Neutrophil (primary cell): ENCODE measurements around the gene GABBR2.

ENCODE experiments used
- H3K27ac ChIP-seq: fragments of 200-600 bp; sonication (generic); 2 replicates; pipeline ENCODE4 v1.5.1; 2016; ENCODE audit warnings: mild to moderate bottlenecking, moderate library complexity
- H3K27me3 ChIP-seq: fragments of 200-600 bp; sonication (generic); 2 replicates; pipeline ENCODE4 v1.6.0; 2016; ENCODE audit warnings: mild to moderate bottlenecking
- H3K36me3 ChIP-seq: fragments of 200-600 bp; sonication (generic); 2 replicates; pipeline ENCODE4 v1.5.1; 2017
- H3K4me1 ChIP-seq, 2 experiments: fragments of 200-600 bp in 1 of 2; sonication (generic) in 1 of 2; 1 replicate in 1 of 2; 2 replicates in 1 of 2; pipeline versions ENCODE4 v1.5.1 to v1.6.1; 2013 to 2016; ENCODE audit warnings: low read depth in 1 of 2, low read length in 1 of 2, mild to moderate bottlenecking in 1 of 2, moderate library complexity in 1 of 2; ENCODE audit not compliant: control insufficient read depth in 1 of 2, insufficient read depth in 1 of 2
- H3K4me3 ChIP-seq, 2 experiments: fragments of 200-600 bp in 1 of 2; sonication (generic) in 1 of 2; 1 replicate in 1 of 2; 2 replicates in 1 of 2; pipeline ENCODE4 v1.5.1; 2013 to 2016; ENCODE audit warnings: low read depth in 1 of 2, low read length in 1 of 2, mild to moderate bottlenecking in 1 of 2, moderate library complexity in 1 of 2
- H3K9me3 ChIP-seq: fragments of 200-600 bp; sonication (generic); 2 replicates; pipeline ENCODE4 v1.5.1; 2016
- TF ChIP-seq, protein P1 (sequence below): fragments of 200-600 bp; sonication (generic); IDR thresholded peaks from 2 replicates; pipeline ENCODE4 v1.5.1; 2016; ENCODE audit warnings: antibody characterized with exemption

GABBR2 gene

DNA sequence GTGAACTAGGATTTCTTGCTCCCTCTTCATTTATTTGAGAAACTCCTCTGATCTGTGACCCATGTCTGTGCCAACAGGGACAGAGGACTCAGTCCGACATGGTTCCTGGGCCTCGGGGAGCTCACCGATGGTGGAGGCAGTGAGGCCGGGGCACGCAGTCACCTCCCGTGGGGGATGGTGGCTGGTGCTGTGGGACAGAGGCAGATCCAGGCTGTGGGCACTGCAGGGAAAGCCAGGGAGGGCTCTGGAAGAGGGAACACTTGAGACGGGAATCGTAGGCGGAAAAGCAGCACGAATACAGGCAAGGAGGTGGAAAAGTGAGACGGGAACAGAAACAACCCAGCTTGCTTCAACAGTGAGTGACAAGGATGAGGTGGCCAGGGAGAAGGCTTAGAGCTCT lies 127.8 kb downstream of the GABBR2 start:
- Histone ChIP-seq H3K36me3 (no peaks in the 10 kb centered on the region), H3K4me1 (peaks cover 2% of the 10 kb centered on the region in 2 experiments), H3K9me3 (no peaks in the 10 kb centered on the region), H3K27me3 (peaks cover 90% of the 10 kb centered on the region), H3K4me3 (no peak overlapping the region), H3K27ac (no peak overlapping the region)
- TF ChIP-seq, protein P1, sequence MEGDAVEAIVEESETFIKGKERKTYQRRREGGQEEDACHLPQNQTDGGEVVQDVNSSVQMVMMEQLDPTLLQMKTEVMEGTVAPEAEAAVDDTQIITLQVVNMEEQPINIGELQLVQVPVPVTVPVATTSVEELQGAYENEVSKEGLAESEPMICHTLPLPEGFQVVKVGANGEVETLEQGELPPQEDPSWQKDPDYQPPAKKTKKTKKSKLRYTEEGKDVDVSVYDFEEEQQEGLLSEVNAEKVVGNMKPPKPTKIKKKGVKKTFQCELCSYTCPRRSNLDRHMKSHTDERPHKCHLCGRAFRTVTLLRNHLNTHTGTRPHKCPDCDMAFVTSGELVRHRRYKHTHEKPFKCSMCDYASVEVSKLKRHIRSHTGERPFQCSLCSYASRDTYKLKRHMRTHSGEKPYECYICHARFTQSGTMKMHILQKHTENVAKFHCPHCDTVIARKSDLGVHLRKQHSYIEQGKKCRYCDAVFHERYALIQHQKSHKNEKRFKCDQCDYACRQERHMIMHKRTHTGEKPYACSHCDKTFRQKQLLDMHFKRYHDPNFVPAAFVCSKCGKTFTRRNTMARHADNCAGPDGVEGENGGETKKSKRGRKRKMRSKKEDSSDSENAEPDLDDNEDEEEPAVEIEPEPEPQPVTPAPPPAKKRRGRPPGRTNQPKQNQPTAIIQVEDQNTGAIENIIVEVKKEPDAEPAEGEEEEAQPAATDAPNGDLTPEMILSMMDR, result no peak

DNA sequence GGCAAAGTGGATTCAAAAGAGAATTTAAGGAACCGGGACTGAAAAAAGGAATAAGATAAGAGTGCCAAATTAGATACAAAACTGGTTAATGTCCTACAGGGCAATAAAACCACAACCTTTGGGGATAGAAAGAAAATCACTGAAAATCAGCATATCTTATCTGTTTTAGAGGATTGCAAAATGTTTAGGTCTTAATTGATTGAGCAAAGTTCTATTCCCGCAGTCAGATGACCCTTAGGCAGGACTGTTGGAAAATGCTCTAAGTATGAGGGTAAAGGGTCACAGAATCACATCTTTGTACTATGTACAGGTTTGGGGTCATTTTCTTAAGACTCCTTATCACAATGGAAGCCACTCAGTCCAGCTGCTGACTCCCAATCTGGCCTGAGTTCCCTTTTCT lies 129.0 kb downstream of the GABBR2 start:
- Histone ChIP-seq H3K9me3 (no peaks in the 10 kb centered on the region), H3K27ac (no peak overlapping the region), H3K27me3 (peaks cover 95% of the 10 kb centered on the region), H3K4me3 (no peak overlapping the region), H3K4me1 (peaks cover 11 to 13% of the 10 kb centered on the region in 2 experiments), H3K36me3 (no peaks in the 10 kb centered on the region)
- TF ChIP-seq, protein P1, result no peak

DNA sequence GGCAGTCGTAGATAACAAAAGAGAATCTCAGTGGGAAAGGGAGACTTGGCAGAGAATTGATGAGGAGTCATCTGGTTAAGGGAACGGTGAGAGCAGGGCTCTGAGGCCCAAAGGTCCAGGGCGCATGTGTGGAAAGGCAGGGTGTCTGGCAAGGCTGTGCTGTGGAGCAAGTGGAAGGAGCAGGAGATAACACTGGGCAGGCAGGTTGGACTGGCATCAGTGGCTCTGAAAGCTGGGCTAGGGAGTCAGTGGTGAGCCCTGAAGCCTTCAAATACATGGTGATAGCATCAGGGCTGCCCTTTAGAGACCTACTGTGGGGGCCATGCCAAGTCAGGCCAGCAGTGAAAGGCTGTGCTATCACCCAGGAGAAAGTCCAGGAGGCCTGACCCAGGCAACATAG lies 131.3 kb downstream of the GABBR2 start:
- Histone ChIP-seq H3K36me3 (no peaks in the 10 kb centered on the region), H3K4me3 (no peak overlapping the region), H3K27me3 (peaks cover 95% of the 10 kb centered on the region), H3K9me3 (no peaks in the 10 kb centered on the region), H3K4me1 (peaks cover 11 to 13% of the 10 kb centered on the region in 2 experiments), H3K27ac (no peak overlapping the region)
- TF ChIP-seq, protein P1, result no peak

DNA sequence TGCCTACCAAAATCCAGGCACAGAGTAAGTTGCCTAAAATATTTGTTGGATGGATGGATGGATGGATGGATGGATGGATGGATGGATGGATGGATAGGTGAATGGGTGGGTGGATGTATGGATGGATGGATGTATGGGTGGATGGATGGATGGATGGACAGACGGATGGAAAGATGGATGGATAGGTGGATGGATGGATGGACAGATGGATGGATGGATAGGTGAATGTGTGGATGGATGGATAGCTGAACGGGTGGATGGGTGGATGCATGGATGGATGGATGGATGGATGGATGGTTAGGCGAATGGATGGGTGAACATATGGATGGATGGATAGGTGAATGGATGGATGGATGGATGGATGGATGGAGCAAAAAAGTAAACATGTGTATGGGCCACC lies 131.9 kb downstream of the GABBR2 start:
- H3K9me3 ChIP-seq, result no peaks in the 10 kb centered on the region
- H3K27me3 ChIP-seq, result peaks cover 95% of the 10 kb centered on the region
- no peaks in the 10 kb centered on the region for H3K36me3 ChIP-seq
- H3K4me3 ChIP-seq, result no peak overlapping the region
- peaks cover 11 to 13% of the 10 kb centered on the region in 2 experiments for H3K4me1 ChIP-seq
- H3K27ac ChIP-seq, result no peak overlapping the region
- TF ChIP-seq, protein P1, result no peak

DNA sequence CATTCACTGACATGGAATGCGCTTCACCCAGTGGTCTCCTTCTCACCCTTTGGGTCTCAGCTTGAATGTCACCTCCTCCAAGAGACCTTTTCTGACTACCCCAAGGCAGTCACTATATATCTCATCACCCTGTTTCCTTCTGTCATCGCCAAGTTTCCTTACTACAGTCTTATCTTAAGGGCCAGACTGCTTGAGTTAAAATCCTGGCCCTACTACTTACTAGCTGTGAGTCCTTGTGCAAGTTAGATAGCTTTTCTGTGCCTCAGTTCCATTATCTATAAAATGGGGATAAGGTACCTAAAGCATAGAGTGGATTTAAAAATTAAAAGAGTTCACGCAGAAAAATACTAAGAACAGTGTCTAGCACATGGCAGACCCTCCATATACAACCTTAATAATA lies 132.4 kb downstream of the GABBR2 start:
- H3K36me3 ChIP-seq, result no peaks in the 10 kb centered on the region
- no peaks in the 10 kb centered on the region for H3K9me3 ChIP-seq
- H3K4me3 ChIP-seq, result no peak overlapping the region
- peaks cover 11 to 13% of the 10 kb centered on the region in 2 experiments for H3K4me1 ChIP-seq
- peaks cover 95% of the 10 kb centered on the region for H3K27me3 ChIP-seq
- H3K27ac ChIP-seq, result no peak overlapping the region
- TF ChIP-seq, protein P1, result no peak
